H1 (cell line): Measurements from ENCODE around the gene TMEM236. TPM values are rescaled to one million over a fixed set of nuclear protein-coding genes. Genes with fewer than 3 reads are reported as not detected.

Experiments
- CTCF ChIA-PET: fragments of 300-600 bp; sonication (Branson Sonifier 250); formaldehyde crosslinking; loops from one replicate; lab custom pipeline; 2021; ENCODE audit not compliant: partially characterized antibody; lab: Charles Lee
- POLR2A ChIA-PET: fragments of 300-600 bp; sonication (Branson Sonifier 250); formaldehyde crosslinking; loops from one replicate; lab custom pipeline; 2021; ENCODE audit warnings: inconsistent platforms; ENCODE audit not compliant: partially characterized antibody; lab: Charles Lee
- DNase-seq, 2 experiments: peaks; one replicate each; pipeline versions ENCODE4 v3.0.0 to v3.0.0-alpha.2; 2010 to 2022; ENCODE audit warnings: low spot score in 2 of 2, low read depth in 1 of 2, mixed read lengths in 1 of 2
- FAIRE-seq: peaks from 2 replicates; lab custom pipeline; 2011; peaks lifted over from hg19 to GRCh38; lab: Jason Lieb, UNC
- H2AFZ ChIP-seq: 2 replicates; pipeline ENCODE4 v1.8.1; 2012; ENCODE audit warnings: low read length, inconsistent platforms
- H2AK5ac ChIP-seq: 2 replicates; pipeline ENCODE4 v1.6.1; 2013; ENCODE audit warnings: low read depth, low read length
- H2BK120ac ChIP-seq: replicated peaks from 2 replicates; pipeline ENCODE3; 2013; ENCODE audit warnings: low read depth, low read length, inconsistent platforms
- H2BK12ac ChIP-seq: 2 replicates; pipeline ENCODE4 v1.6.1; 2013; ENCODE audit warnings: low read depth, low read length
- H2BK15ac ChIP-seq: 2 replicates; pipeline ENCODE4 v1.6.1; 2013; ENCODE audit warnings: low read length
- H2BK20ac ChIP-seq: 2 replicates; pipeline ENCODE4 v1.6.1; 2013; ENCODE audit warnings: low read length
- H2BK5ac ChIP-seq: 2 replicates; pipeline ENCODE4 v1.6.1; 2013; ENCODE audit warnings: low read depth, low read length
- H3K14ac ChIP-seq: 2 replicates; pipeline ENCODE4 v1.6.1; 2013; ENCODE audit warnings: inconsistent platforms; ENCODE audit not compliant: insufficient read length
- H3K18ac ChIP-seq: 2 replicates; pipeline ENCODE4 v1.6.1; 2013; ENCODE audit warnings: low read length; ENCODE audit errors: extremely low read depth
- H3K23ac ChIP-seq: 2 replicates; pipeline ENCODE4 v1.6.1; 2013; ENCODE audit warnings: inconsistent platforms; ENCODE audit not compliant: insufficient read length
- H3K23me2 ChIP-seq: 2 replicates; pipeline ENCODE4 v1.6.1; 2013; ENCODE audit warnings: low read depth, low read length
- H3K27ac ChIP-seq: 2 replicates; pipeline ENCODE4 v1.6.1; 2011; ENCODE audit warnings: low read depth, low read length, inconsistent platforms
- H3K27me3 ChIP-seq, 4 experiments: replicated peaks in 1 of 4; 1 replicate in 1 of 4; 2 replicates in 3 of 4; pipeline versions ENCODE4 v1.6.1 to v1.8.1; 2011 to 2013; ENCODE audit warnings: low read length in 3 of 4, mild to moderate bottlenecking in 3 of 4, inconsistent platforms in 2 of 4, mixed read lengths in 2 of 4, moderate library complexity in 1 of 4; ENCODE audit not compliant: control insufficient read depth in 3 of 4, insufficient read depth in 3 of 4; ENCODE audit errors: extremely low read depth in 1 of 4
- H3K36me3 ChIP-seq, 4 experiments: 2 replicates each; pipeline versions ENCODE4 v1.6.1 to v1.8.1; 2011 to 2013; ENCODE audit warnings: mild to moderate bottlenecking in 4 of 4, low read length in 3 of 4, moderate library complexity in 2 of 4, control low read depth in 1 of 4, inconsistent platforms in 1 of 4; ENCODE audit not compliant: insufficient read depth in 4 of 4, control insufficient read depth in 2 of 4
- H3K4ac ChIP-seq: replicated peaks from 2 replicates; pipeline ENCODE3; 2013; ENCODE audit warnings: low read length, low read depth, mixed read lengths, inconsistent platforms; ENCODE audit not compliant: insufficient read length
- H3K4me1 ChIP-seq, 4 experiments: replicated peaks in 1 of 4; 1 replicate in 1 of 4; 2 replicates in 3 of 4; pipeline versions ENCODE4 v1.6.1 to v1.8.1; 2011 to 2013; ENCODE audit warnings: low read length in 3 of 4, inconsistent platforms in 2 of 4, mixed read lengths in 1 of 4; ENCODE audit not compliant: insufficient read depth in 4 of 4, control insufficient read depth in 3 of 4
- H3K4me2 ChIP-seq, 2 experiments: 2 replicates each; pipeline versions ENCODE4 v1.6.1 to v1.8.1; 2011 to 2013; ENCODE audit warnings: low read depth in 2 of 2, low read length in 2 of 2, control low read depth in 1 of 2, inconsistent platforms in 1 of 2, mild to moderate bottlenecking in 1 of 2; ENCODE audit not compliant: insufficient read depth in 1 of 2
- H3K4me3 ChIP-seq, 4 experiments: fragments of 200-600, 300-600 bp in 1 of 4; sonication (generic), shearing (Covaris generic), sonication (Bioruptor Twin) in 1 of 4; 2 replicates each; pipeline versions ENCODE4 v1.5.1 to v1.8.1; 2011 to 2016; ENCODE audit warnings: low read length in 4 of 4, low read depth in 3 of 4, control low read depth in 2 of 4, inconsistent platforms in 2 of 4, mild to moderate bottlenecking in 2 of 4, mixed read lengths in 1 of 4, moderate library complexity in 1 of 4; ENCODE audit not compliant: insufficient read depth in 2 of 4; ENCODE audit errors: extremely low read depth in 1 of 4
- H3K56ac ChIP-seq: replicated peaks from 2 replicates; pipeline ENCODE3; 2013; ENCODE audit warnings: low read depth, mild to moderate bottlenecking, mixed read lengths, low read length, inconsistent platforms; ENCODE audit not compliant: insufficient read length
- H3K79me1 ChIP-seq: 2 replicates; pipeline ENCODE4 v1.6.1; 2013; ENCODE audit warnings: low read depth, low read length, control low read depth
- H3K79me2 ChIP-seq, 2 experiments: 2 replicates each; pipeline versions ENCODE4 v1.6.1 to v1.8.1; 2012 to 2013; ENCODE audit warnings: low read length in 2 of 2, mild to moderate bottlenecking in 2 of 2, inconsistent platforms in 1 of 2; ENCODE audit not compliant: insufficient read depth in 2 of 2, control insufficient read depth in 1 of 2
- H3K9ac ChIP-seq, 4 experiments: replicated peaks in 1 of 4; 1 replicate in 1 of 4; 2 replicates in 3 of 4; pipeline versions ENCODE4 v1.6.1 to v1.8.1; 2011 to 2013; ENCODE audit warnings: low read depth in 3 of 4, low read length in 3 of 4, control low read depth in 2 of 4, mild to moderate bottlenecking in 2 of 4, moderate library complexity in 2 of 4, inconsistent platforms in 1 of 4; ENCODE audit errors: extremely low read depth in 1 of 4
- H3K9me3 ChIP-seq, 2 experiments: 2 replicates each; pipeline versions ENCODE4 v1.6.1 to v1.8.1; 2012 to 2013; ENCODE audit warnings: mild to moderate bottlenecking in 2 of 2, moderate library complexity in 2 of 2, control low read depth in 1 of 2, inconsistent platforms in 1 of 2, low read depth in 1 of 2, low read length in 1 of 2, mixed read lengths in 1 of 2; ENCODE audit not compliant: insufficient read depth in 2 of 2
- H4K20me1 ChIP-seq, 2 experiments: replicated peaks in 1 of 2; 2 replicates each; pipeline versions ENCODE3 to v1.8.1; 2011 to 2013; ENCODE audit warnings: inconsistent platforms in 2 of 2, low read length in 2 of 2, mild to moderate bottlenecking in 1 of 2; ENCODE audit not compliant: insufficient read depth in 2 of 2, control insufficient read depth in 1 of 2
- H4K5ac ChIP-seq: 2 replicates; pipeline ENCODE4 v1.6.1; 2013; ENCODE audit warnings: low read length, low read depth, mixed read lengths, inconsistent platforms; ENCODE audit not compliant: insufficient read length
- H4K8ac ChIP-seq: 2 replicates; pipeline ENCODE4 v1.8.0; 2013; ENCODE audit warnings: mild to moderate bottlenecking, moderate library complexity, low read length, inconsistent platforms; ENCODE audit not compliant: insufficient read depth; ENCODE audit errors: extremely low read depth
- H4K91ac ChIP-seq: replicated peaks from 2 replicates; pipeline ENCODE3; 2013; ENCODE audit warnings: low read length, mixed read lengths, inconsistent platforms; ENCODE audit not compliant: insufficient read length
- BCL11A ChIP-seq, 2 experiments: IDR thresholded peaks; one replicate each; pipeline ENCODE4 v1.6.1; 2011; ENCODE audit warnings: low read depth in 2 of 2, low read length in 2 of 2, mild to moderate bottlenecking in 2 of 2
- BRCA1 ChIP-seq: IDR thresholded peaks from 2 replicates; pipeline ENCODE4 v1.6.1; 2012; ENCODE audit warnings: low read depth, low read length, improper control_type of control experiment
- CTBP2 ChIP-seq: IDR thresholded peaks from 2 replicates; pipeline ENCODE4 v1.7.0; 2011; ENCODE audit warnings: borderline replicate concordance, mild to moderate bottlenecking, moderate library complexity, mixed read lengths, low read length; ENCODE audit not compliant: insufficient read depth, insufficient read length
- GABPA ChIP-seq: IDR thresholded peaks from 2 replicates; pipeline ENCODE4 v1.6.1; 2011; ENCODE audit warnings: mild to moderate bottlenecking, low read length, moderate library complexity, borderline replicate concordance; ENCODE audit not compliant: insufficient read depth
- JUN ChIP-seq: IDR thresholded peaks from 2 replicates; pipeline ENCODE4 v1.6.1; 2011; ENCODE audit warnings: low read depth, mild to moderate bottlenecking, improper control_type of control experiment, low read length
- MAFK ChIP-seq: IDR thresholded peaks from 2 replicates; pipeline ENCODE4 v1.6.1; 2012; ENCODE audit warnings: low read depth, mild to moderate bottlenecking, improper control_type of control experiment, low read length
- POLR2A ChIP-seq, 2 experiments: IDR thresholded peaks; 1 replicate in 1 of 2; 2 replicates in 1 of 2; pipeline ENCODE4 v1.6.1; 2011; ENCODE audit warnings: low read depth in 2 of 2, low read length in 2 of 2, mild to moderate bottlenecking in 2 of 2; ENCODE audit errors: control extremely low read depth in 1 of 2
- POU5F1 ChIP-seq: IDR thresholded peaks from 2 replicates; pipeline ENCODE4 v1.6.1; 2011; ENCODE audit warnings: low read depth, mild to moderate bottlenecking, low read length, moderate library complexity
- RAD21 ChIP-seq, 2 experiments: IDR thresholded peaks in 1 of 2; conservative IDR thresholded peaks in 1 of 2; 2 replicates each; pipeline ENCODE4 v1.6.1; 2011; ENCODE audit warnings: low read depth in 2 of 2, low read length in 2 of 2, improper control_type of control experiment in 1 of 2, inconsistent platforms in 1 of 2, mild to moderate bottlenecking in 1 of 2, moderate library complexity in 1 of 2
- SP2 ChIP-seq: IDR thresholded peaks from 2 replicates; pipeline ENCODE4 v1.6.1; 2012; ENCODE audit warnings: mild to moderate bottlenecking, low read length, inconsistent platforms
- SRF ChIP-seq: IDR thresholded peaks from 2 replicates; pipeline ENCODE4 v1.6.1; 2011; ENCODE audit warnings: mild to moderate bottlenecking, low read depth, low read length, moderate library complexity
- SUZ12 ChIP-seq: fragments of 200-600 bp; sonication (generic); IDR thresholded peaks from 2 replicates; pipeline ENCODE4 v1.6.1; 2012; ENCODE audit warnings: mild to moderate bottlenecking, inconsistent platforms, low read length, moderate library complexity, mixed read lengths
- TCF12 ChIP-seq: IDR thresholded peaks from 2 replicates; pipeline ENCODE4 v1.6.1; 2011; ENCODE audit warnings: low read depth, mild to moderate bottlenecking, low read length
- WGBS, 2 experiments: shearing (Covaris generic) in 1 of 2; methylation state at CpG; one replicate each; pipeline versions ENCODE4 v1.1.6 to v1.1.7; 2013 to 2015; ENCODE audit warnings: low lambda C conversion rate in 2 of 2, mixed read lengths in 2 of 2, inconsistent platforms in 1 of 2, low coverage in 1 of 2, missing lambda C conversion rate in 1 of 2; ENCODE audit not compliant: insufficient replicate concordance in 2 of 2, insufficient coverage in 1 of 2, insufficient read length in 1 of 2; ENCODE audit errors: extremely low coverage in 1 of 2, missing lambda C conversion rate in 1 of 2; 5-methylcytosine and 5-hydroxymethylcytosine counted together
- polyA plus RNA-seq, 7 experiments: library from polyadenylated mRNA; depleted of rRNA in 3 of 7; stranded (reverse) in 5 of 7; unstranded in 2 of 7; fragments of >200 nt in 5 of 7; fragments of 200-250 nt in 2 of 7; gene quantifications; 1 replicate in 5 of 7; 2 replicates in 1 of 7; 4 replicates in 1 of 7; pipeline versions ENCODE4 v1.2.1 to v1.2.3, GENCODE V29; 2011 to 2013; ENCODE audit warnings: missing spikeins in 2 of 7, mixed read lengths in 2 of 7
- total RNA-seq: library from RNA; stranded (reverse); fragmentation: NEBNext Ultra II Directional; extraction: Animal tissue kit (Norgen Biotek cat#: 25700); gene quantifications from 2 replicates; pipeline ENCODE4 v1.2.1, GENCODE V29; 2021
- TF ChIP-seq, protein P1 (sequence below): IDR thresholded peaks from 2 replicates; pipeline ENCODE4 v1.6.1; 2011; ENCODE audit warnings: low read length, improper control_type of control experiment

Gene TMEM236
- total and polyA plus RNA-seq, 2 of the 8 experiments (the other 6 are each of a cell fraction or from before 2014, with no cell fraction given): 0.02 to 0.07 TPM

GRCh38 chr10:17729630-17730029, 22.4 kb upstream of the TMEM236 start:
- Histone ChIP-seq H4K20me1 (no peaks in the 10 kb centered on the region), H3K79me2 (no peaks in the 10 kb centered on the region), H3K56ac (no peak overlapping the region), H3K4me2 (no peak overlapping the region), H3K18ac (no peak overlapping the region), H3K4me3 (no peak overlapping the region), H3K23me2 (no peaks in the 10 kb centered on the region), H2BK15ac (no peak overlapping the region), H2AK5ac (no peak overlapping the region), H2BK5ac (no peak overlapping the region), H2BK120ac (no peak overlapping the region), H2BK12ac (no peak overlapping the region), H3K9ac (no peak overlapping the region), H3K36me3 (no peaks in the 10 kb centered on the region), H4K91ac (no peak overlapping the region), H3K27me3 (no peaks in the 10 kb centered on the region), H3K27ac (no peak overlapping the region), H4K5ac (no peak overlapping the region), H2BK20ac (no peak overlapping the region), H2AFZ (no peak overlapping the region), H3K14ac (no peak overlapping the region), H3K9me3 (no peaks in the 10 kb centered on the region), H3K4ac (no peak overlapping the region), H3K4me1 (no peaks in the 10 kb centered on the region), H3K23ac (no peak overlapping the region), H4K8ac (no peak overlapping the region), H3K79me1 (no peaks in the 10 kb centered on the region)
- no peak for FAIRE-seq
- POLR2A ChIA-PET: no interaction called here
- no peak for DNase-seq
- 88% methylated on average over 6 of the region's 6 CpGs; no CpG with 5 or more reads in 1 of the 2 experiments for WGBS, 2 experiments
- CTCF ChIA-PET: no interaction called here
- TF ChIP-seq POLR2A (IDR thresholded peaks at IDR 0.05; ENCODE audit: control extremely low read depth in 1 of 2, low read depth in 2 of 2, low read length in 2 of 2): no peak
- no peak for TF ChIP-seq CTBP2
- no peak for TF ChIP-seq POU5F1
- TF ChIP-seq SP2: no peak
- TF ChIP-seq SUZ12: no peak
- TF ChIP-seq TCF12: no peak
- no peak for TF ChIP-seq RAD21 (IDR thresholded peaks at IDR 0.05 in 1 of 2, conservative IDR thresholded peaks at IDR 0.05 in 1 of 2; ENCODE audit: low read depth in 2 of 2, low read length in 2 of 2)
- no peak for TF ChIP-seq BRCA1
- TF ChIP-seq GABPA: no peak
- no peak for TF ChIP-seq BCL11A (IDR thresholded peaks at IDR 0.05; ENCODE audit: low read depth in 2 of 2, low read length in 2 of 2)
- no peak for TF ChIP-seq MAFK
- no peak for TF ChIP-seq SRF
- no peak for TF ChIP-seq JUN
- TF ChIP-seq, protein P1, sequence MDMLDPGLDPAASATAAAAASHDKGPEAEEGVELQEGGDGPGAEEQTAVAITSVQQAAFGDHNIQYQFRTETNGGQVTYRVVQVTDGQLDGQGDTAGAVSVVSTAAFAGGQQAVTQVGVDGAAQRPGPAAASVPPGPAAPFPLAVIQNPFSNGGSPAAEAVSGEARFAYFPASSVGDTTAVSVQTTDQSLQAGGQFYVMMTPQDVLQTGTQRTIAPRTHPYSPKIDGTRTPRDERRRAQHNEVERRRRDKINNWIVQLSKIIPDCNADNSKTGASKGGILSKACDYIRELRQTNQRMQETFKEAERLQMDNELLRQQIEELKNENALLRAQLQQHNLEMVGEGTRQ: no peak
